Testis (tissue), 2 donors: ENCODE results near the gene THADA.

Source experiments
- POLR2A ChIP-seq: fragments of 450-650 bp; IDR thresholded peaks from one replicate; pipeline ENCODE4 v1.6.1; 2017; ENCODE audit warnings: antibody characterized with exemption, mild to moderate bottlenecking, moderate library complexity
- TF ChIP-seq, protein P1 (sequence below), 3 experiments: fragments of 450-650 bp in 2 of 3; fragments of 200-600 bp in 1 of 3; sonication (generic) in 1 of 3; IDR thresholded peaks; one replicate each; pipeline ENCODE4 v1.5.1; 2016 to 2019; ENCODE audit warnings: antibody characterized with exemption in 3 of 3, mild to moderate bottlenecking in 2 of 3, moderate library complexity in 1 of 3

DNA sequence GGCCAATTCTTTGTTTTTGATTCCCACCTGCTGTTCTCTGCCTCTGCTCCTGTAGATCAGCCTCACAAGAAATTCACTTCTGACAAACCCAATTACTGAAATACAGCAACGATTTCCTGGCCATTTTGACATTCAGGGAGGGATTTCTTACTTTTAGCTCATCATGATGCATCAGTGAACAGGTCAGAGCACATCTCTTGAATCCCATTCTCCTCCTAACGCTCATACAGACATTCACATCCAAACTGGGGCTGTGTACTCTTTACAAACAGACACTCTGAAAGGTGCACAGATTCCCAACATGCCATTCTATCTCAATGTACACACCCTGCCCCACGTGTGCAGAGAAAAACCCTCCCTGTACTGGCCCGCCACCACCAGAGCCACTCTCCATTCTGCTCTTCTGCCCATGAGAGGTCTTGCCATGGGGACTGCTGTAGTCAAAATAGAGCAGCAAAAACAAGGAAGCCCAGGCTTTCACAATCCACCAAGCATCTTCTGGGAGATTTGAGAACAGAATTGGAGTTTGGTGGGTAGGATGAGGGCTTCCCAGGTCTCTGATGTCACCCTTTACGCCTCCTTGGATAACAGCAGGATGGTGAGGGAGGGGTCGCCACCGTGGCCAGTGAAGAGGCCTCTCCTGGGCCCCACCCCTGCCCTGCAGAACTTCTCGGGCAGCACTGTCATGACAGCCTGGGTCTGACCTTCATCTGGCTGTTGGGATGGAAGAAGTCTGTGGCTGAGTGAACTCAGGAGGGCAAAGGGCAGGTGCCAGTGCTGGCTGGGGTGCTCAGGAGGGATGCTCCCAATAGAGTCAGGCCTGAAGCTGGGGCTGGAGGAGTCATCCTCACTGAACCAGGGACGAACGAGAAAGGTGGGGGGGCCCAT, 327.5 kb downstream of the THADA start:
- TF ChIP-seq, protein P1, sequence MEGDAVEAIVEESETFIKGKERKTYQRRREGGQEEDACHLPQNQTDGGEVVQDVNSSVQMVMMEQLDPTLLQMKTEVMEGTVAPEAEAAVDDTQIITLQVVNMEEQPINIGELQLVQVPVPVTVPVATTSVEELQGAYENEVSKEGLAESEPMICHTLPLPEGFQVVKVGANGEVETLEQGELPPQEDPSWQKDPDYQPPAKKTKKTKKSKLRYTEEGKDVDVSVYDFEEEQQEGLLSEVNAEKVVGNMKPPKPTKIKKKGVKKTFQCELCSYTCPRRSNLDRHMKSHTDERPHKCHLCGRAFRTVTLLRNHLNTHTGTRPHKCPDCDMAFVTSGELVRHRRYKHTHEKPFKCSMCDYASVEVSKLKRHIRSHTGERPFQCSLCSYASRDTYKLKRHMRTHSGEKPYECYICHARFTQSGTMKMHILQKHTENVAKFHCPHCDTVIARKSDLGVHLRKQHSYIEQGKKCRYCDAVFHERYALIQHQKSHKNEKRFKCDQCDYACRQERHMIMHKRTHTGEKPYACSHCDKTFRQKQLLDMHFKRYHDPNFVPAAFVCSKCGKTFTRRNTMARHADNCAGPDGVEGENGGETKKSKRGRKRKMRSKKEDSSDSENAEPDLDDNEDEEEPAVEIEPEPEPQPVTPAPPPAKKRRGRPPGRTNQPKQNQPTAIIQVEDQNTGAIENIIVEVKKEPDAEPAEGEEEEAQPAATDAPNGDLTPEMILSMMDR (IDR thresholded peaks at IDR 0.05) = no peak
- TF ChIP-seq POLR2A = no peak
